Keratinocyte (primary cell): ENCODE data around the gene MCM9. TPM values are rescaled to one million over a fixed set of nuclear protein-coding genes. Genes with fewer than 3 reads are reported as not detected.
A peak's percentile ranks its signal among the peaks of the same experiment; 100 is the strongest.

Experiments
- DNase-seq: peaks from one replicate; pipeline ENCODE4 v3.0.0-alpha.2; 2011; ENCODE audit warnings: low read depth, missing footprints, low spot score
- FAIRE-seq: peaks from 2 replicates; lab custom pipeline; 2011; peaks lifted over from hg19 to GRCh38; lab: Jason Lieb, UNC
- H2AFZ ChIP-seq: 2 replicates; pipeline ENCODE4 v1.6.0; 2012; ENCODE audit warnings: low read length, control low read depth, inconsistent platforms; ENCODE audit not compliant: control insufficient read depth
- H3K27ac ChIP-seq: 2 replicates; pipeline ENCODE4 v1.5.1; 2011; ENCODE audit warnings: low read length; ENCODE audit not compliant: control insufficient read depth, insufficient read depth
- H3K27me3 ChIP-seq: 3 replicates; pipeline ENCODE4 v1.6.0; 2011; ENCODE audit warnings: low read length; ENCODE audit not compliant: control insufficient read depth, insufficient read depth; ENCODE audit errors: extremely low read depth
- H3K36me3 ChIP-seq, 2 experiments: 2 replicates in 1 of 2; 3 replicates in 1 of 2; pipeline ENCODE4 v1.5.1; 2011; ENCODE audit warnings: low read length in 2 of 2, mild to moderate bottlenecking in 1 of 2; ENCODE audit not compliant: control insufficient read depth in 2 of 2, insufficient read depth in 2 of 2; ENCODE audit errors: extremely low read depth in 1 of 2
- H3K4me1 ChIP-seq: 3 replicates; pipeline ENCODE4 v1.5.1; 2011; ENCODE audit warnings: low read length; ENCODE audit not compliant: control insufficient read depth, insufficient read depth; ENCODE audit errors: extremely low read depth
- H3K4me2 ChIP-seq: 3 replicates; pipeline ENCODE4 v1.6.0; 2011; ENCODE audit warnings: low read depth, low read length; ENCODE audit not compliant: control insufficient read depth, insufficient read depth; ENCODE audit errors: extremely low read depth
- H3K4me3 ChIP-seq, 3 experiments: fragments of 200-600 bp in 1 of 3; sonication (generic) in 1 of 3; 2 replicates in 2 of 3; 3 replicates in 1 of 3; pipeline ENCODE4 v1.5.1; 2011 to 2016; ENCODE audit warnings: low read length in 3 of 3, mild to moderate bottlenecking in 3 of 3, control low read depth in 2 of 3, inconsistent platforms in 1 of 3, low read depth in 1 of 3, mixed read lengths in 1 of 3, mixed run types in 1 of 3, moderate library complexity in 1 of 3; ENCODE audit not compliant: control insufficient read depth in 2 of 3, insufficient read depth in 2 of 3; ENCODE audit errors: extremely low read depth in 1 of 3
- H3K79me2 ChIP-seq: 2 replicates; pipeline ENCODE4 v1.6.0; 2012; ENCODE audit warnings: low read length; ENCODE audit not compliant: control insufficient read depth, insufficient read depth
- H3K9ac ChIP-seq: 3 replicates; pipeline ENCODE4 v1.6.0; 2011; ENCODE audit warnings: low read length; ENCODE audit not compliant: control insufficient read depth, insufficient read depth; ENCODE audit errors: extremely low read depth
- H3K9me1 ChIP-seq: 3 replicates; pipeline ENCODE4 v1.6.0; 2011; ENCODE audit warnings: low read length; ENCODE audit not compliant: control insufficient read depth, insufficient read depth; ENCODE audit errors: extremely low read depth
- H3K9me3 ChIP-seq: 2 replicates; pipeline ENCODE4 v1.5.1; 2012; ENCODE audit warnings: low read depth, low read length; ENCODE audit not compliant: control insufficient read depth
- H4K20me1 ChIP-seq: 3 replicates; pipeline ENCODE4 v1.6.0; 2011; ENCODE audit warnings: low read length; ENCODE audit not compliant: control insufficient read depth, insufficient read depth; ENCODE audit errors: extremely low read depth
- CTCF ChIP-seq, 3 experiments: IDR thresholded peaks in 1 of 3; conservative IDR thresholded peaks in 1 of 3; optimal IDR thresholded peaks in 1 of 3; 2 replicates in 2 of 3; 3 replicates in 1 of 3; pipeline versions ENCODE3 to v1.5.1; 2011; ENCODE audit warnings: low read length in 3 of 3, mild to moderate bottlenecking in 3 of 3, moderate library complexity in 2 of 3, control low read depth in 1 of 3, inconsistent platforms in 1 of 3; ENCODE audit not compliant: insufficient read depth in 2 of 3; ENCODE audit errors: extremely low read depth in 1 of 3
- EZH2 ChIP-seq: IDR thresholded peaks from one replicate; pipeline ENCODE4 v1.6.1; 2012; ENCODE audit warnings: inconsistent platforms, mild to moderate bottlenecking, low read length, moderate library complexity
- dilution Hi-C: fragments of 300-500 bp; cut with MboI; formaldehyde crosslinking; loops from one replicate; pipeline ENCODE4 v1.7.0; 2020; ENCODE audit warnings: low sequenced_read_pairs; ENCODE audit not compliant: extremely low pct_ligation_motif_present
- polyA plus RNA-seq, 5 experiments: library from polyadenylated mRNA; depleted of rRNA in 3 of 5; stranded (reverse) in 3 of 5; stranded (forward) in 1 of 5; unstranded in 1 of 5; fragments of >200 nt; gene quantifications; 1 replicate in 1 of 5; 2 replicates in 3 of 5; 3 replicates in 1 of 5; pipeline versions ENCODE4 v1.2.1 to v1.2.3, GENCODE V29; 2011 to 2012; ENCODE audit warnings: missing spikeins in 2 of 5, low read depth in 1 of 5, low replicate concordance in 1 of 5

Gene MCM9
- polyA plus RNA-seq, 1 donor (not counting 4 experiments of a cell fraction or from before 2014, with no cell fraction given) = 3.1 TPM

GRCh38 chr6:118812970-118813369 is 122.0 kb downstream of the MCM9 start:
- no peak for DNase-seq

GRCh38 chr6:118810420-118811027 is 124.4 kb downstream of the MCM9 start:
- Histone ChIP-seq H3K4me3 (no peak overlapping the region), H3K36me3 (peaks cover 0 to 2% of the 10 kb centered on the region in 2 experiments), H3K9ac (no peak overlapping the region), H3K4me2 (no peak overlapping the region), H3K9me1 (no peaks in the 10 kb centered on the region), H2AFZ (no peak overlapping the region), H3K27ac (no peak overlapping the region), H3K4me1 (peaks cover 2% of the 10 kb centered on the region), H3K27me3 (no peaks in the 10 kb centered on the region), H4K20me1 (no peaks in the 10 kb centered on the region), H3K9me3 (no peaks in the 10 kb centered on the region), H3K79me2 (no peaks in the 10 kb centered on the region)
- dilution Hi-C loops = no loop called here
- no peak for TF ChIP-seq EZH2
- no peak for TF ChIP-seq CTCF (optimal IDR thresholded peaks at IDR 0.05 in 1 of 3, IDR thresholded peaks at IDR 0.05 in 1 of 3, conservative IDR thresholded peaks at IDR 0.05 in 1 of 3; ENCODE audit: extremely low read depth in 1 of 3, insufficient read depth in 2 of 3, low read length in 3 of 3)
- no peak for DNase-seq
- no peak for FAIRE-seq

More at GRCh38 chr6:118812970-118813369, 122.0 kb downstream of the MCM9 start:
- Histone ChIP-seq H3K4me2 (no peak overlapping the region), H3K9ac (no peak overlapping the region), H3K9me1 (no peaks in the 10 kb centered on the region), H3K4me3 (no peak overlapping the region), H3K4me1 (peaks cover 2% of the 10 kb centered on the region), H3K36me3 (peaks cover 0 to 5% of the 10 kb centered on the region in 2 experiments), H4K20me1 (no peaks in the 10 kb centered on the region), H3K9me3 (no peaks in the 10 kb centered on the region), H3K79me2 (no peaks in the 10 kb centered on the region), H3K27me3 (no peaks in the 10 kb centered on the region), H2AFZ (no peak overlapping the region), H3K27ac (no peak overlapping the region)
- TF ChIP-seq CTCF (optimal IDR thresholded peaks at IDR 0.05 in 1 of 3, IDR thresholded peaks at IDR 0.05 in 1 of 3, conservative IDR thresholded peaks at IDR 0.05 in 1 of 3; ENCODE audit: extremely low read depth in 1 of 3, insufficient read depth in 2 of 3, low read length in 3 of 3) (no peak), EZH2 (no peak)
- dilution Hi-C loops = no loop called here
- peak; percentile 43 for FAIRE-seq
